Measurements from ENCODE around the gene TARS3.
"Not testable (repeated sequence)": the region's sequence is repeated elsewhere in the genome, so short reads cannot be mapped to it uniquely, and the experiment has no call there.

TARS3 gene

DNA sequence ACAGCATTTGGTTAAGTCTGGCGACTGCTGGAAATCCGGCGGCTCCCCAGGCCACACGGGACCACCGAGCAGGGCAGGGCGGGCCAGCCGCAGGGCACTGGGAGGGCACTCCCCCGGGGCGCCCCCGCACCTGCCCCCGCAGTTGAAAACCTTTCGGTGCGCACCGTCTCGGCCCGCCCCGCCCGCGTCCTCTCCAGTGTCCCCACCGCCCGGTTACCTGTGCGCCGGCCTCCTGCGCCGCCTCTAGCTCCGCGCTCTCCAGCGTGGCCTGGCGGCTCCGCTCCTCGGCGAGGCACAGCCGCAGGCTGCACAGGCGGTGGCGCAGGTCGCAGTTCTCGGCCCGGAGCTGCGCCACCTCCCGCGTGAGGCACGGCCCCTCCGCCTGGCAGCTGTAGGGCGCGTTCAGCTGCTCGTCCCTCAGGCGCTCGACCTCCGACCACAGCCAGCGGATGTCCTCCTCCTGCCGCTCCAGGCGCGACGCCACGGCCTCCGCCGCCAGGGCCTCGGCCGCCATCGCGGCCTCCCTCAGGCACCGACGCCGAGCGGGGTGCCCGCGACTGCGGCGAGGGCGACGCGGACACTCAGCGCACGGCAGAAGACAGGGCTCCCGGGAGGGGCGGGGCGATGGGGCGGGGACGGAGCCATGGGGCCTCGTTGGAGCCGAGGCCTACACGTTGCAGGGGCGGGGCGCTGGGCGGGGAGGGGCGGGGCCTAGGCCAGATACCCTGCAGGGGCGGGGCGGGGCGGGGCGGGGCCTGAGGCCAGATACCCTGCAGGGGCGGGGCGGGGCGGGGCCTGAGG, at the start of gene TARS3:
TSS of gene TARS3 (minus strand) at position 600 of the 801 bp plus-strand sequence. CDS start at position 514, 86 bp downstream.
- peak; percentile 94 for DNase-seq (ENCODE audit: low read depth)

DNA sequence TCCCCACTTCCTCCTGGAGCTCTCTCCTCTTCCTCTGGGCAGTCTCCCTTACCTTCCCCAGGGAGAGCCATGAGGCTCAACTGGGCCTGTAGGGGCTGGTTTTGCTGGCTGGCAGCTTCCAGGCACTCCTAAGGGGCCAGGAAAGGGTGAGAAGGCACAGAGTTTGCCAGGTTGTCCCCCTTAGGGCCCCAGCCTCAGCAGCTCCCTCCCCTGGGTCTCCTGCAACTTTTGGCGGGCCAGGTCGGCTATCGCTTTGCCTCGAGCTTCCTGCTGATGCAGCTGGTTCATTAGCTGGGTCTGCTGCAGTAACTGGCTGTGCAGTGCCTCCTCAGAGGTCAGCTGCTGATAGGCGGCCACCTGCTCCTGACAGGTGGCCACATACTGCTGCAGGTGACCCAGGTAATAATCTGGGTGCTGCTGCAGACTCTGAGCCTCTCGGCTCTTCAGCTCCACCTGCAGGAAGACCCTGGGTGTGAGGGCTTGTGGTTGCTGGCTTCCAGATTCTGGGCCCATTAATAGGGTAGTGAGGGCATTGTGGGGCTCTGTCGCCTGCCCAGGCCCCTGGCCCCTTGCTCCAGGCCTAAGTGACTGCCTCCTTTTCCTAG, 49.3 kb upstream of the TARS3 start:
- DNase-seq (ENCODE audit: low read depth) = no peak

DNA sequence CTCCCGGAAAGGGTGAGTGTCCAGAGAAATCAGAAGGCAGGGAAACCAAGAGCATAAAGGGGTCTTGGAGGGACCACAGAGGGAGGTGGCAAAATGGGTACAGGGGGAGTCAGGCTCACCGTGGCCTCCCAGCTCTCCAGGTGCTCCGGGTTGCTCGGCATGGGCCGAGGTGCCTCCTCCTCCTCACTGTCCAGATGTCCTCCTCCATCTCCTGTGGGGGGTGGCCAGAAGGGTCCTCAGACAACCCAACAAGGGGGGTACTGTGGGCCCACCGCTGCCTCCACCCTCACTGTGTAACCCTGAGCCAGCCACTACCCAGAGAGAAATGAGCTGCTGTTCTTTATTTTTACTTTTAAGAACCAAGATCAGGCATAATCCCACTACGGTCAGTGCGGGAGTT, 48.6 kb upstream of the TARS3 start:
- DNase-seq (ENCODE audit: low read depth) = no peak

GRCh38 chr15:101767083-101767640, 42.9 kb upstream of the TARS3 start:
- DNase-seq (ENCODE audit: low read depth) = not testable (repeated sequence)

DNA sequence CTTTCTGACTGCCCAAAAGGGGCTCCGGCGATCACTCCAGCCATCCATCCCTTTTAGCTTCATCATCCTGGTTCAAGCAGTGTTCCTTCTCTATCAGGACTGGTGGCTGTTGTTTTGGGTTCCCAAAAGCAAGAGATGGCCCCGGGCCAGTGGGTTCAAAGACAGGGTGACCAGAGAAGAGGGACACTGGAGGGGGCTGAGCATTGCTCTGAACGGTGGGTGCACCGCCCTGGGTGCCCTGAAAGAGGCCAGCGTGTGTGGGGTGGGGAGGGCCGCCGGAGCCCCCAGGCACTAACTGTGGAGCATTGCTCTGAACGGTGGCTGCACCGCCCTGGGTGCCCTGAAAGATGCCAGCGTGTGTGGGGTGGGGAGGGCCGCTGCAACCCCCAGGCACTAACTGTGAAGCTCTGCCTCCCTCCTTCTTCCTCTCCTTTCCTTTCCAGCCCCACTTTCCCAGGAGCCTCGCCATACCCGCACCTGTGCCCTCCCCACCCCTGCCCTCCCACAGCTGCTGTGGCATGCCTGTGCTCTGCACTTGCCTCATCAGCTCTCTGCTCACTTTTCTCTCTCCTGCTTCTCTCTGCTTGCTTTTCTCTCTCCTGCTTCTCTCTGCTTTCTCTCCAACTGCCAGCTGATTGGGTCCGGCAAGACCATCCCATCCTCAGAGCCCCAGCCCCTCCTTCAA, 41.6 kb upstream of the TARS3 start:
- DNase-seq (ENCODE audit: low read depth) = no peak

GRCh38 chr15:101765340-101765671, 41.0 kb upstream of the TARS3 start:
- not testable (repeated sequence) for DNase-seq (ENCODE audit: low read depth)

GRCh38 chr15:101764669-101765339, 40.5 kb upstream of the TARS3 start:
- not testable (repeated sequence) for DNase-seq (ENCODE audit: low read depth)

GRCh38 chr15:101746716-101747082, 22.4 kb upstream of the TARS3 start:
- not testable (repeated sequence) for DNase-seq (ENCODE audit: low read depth)

DNA sequence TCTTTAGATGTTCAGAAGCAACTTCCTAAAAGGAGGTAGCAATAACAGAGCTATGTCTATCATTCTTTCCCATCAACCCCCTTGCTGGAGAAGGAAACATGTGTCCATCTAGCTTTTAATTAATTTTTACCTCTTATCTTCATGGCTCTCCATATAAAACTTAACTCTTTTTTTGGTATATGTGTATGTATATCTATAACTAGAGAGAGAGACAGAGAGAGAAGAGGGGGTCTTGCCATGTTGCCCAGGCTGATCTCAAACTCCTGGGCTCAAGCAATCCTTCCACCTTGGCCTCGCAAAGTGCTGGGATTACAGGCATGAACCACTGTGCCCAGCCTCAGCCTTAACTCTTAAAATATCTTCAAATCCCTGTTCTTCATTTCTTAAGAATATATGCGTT, 10.6 kb upstream of the TARS3 start:
- not testable (repeated sequence) for DNase-seq (ENCODE audit: low read depth)

DNA sequence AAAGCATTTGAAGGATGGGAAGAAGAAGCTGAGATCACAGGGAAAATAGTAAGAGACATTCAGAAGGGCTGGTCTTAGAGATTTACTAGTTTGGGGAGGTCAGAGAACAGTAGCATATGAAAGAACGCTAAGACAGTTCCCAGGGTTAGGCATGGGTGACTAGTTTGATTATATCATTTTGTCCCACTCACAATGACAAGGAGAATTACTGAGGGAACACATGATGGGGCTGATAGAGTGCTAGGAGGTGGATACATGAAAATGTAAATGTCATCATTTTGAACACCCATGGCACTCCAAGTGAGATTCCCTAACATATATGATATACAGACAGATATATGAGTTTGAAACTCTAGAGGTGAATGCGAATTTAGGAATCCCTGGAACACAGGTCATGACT, 9.3 kb upstream of the TARS3 start:
- no peak for DNase-seq (ENCODE audit: low read depth)

DNA sequence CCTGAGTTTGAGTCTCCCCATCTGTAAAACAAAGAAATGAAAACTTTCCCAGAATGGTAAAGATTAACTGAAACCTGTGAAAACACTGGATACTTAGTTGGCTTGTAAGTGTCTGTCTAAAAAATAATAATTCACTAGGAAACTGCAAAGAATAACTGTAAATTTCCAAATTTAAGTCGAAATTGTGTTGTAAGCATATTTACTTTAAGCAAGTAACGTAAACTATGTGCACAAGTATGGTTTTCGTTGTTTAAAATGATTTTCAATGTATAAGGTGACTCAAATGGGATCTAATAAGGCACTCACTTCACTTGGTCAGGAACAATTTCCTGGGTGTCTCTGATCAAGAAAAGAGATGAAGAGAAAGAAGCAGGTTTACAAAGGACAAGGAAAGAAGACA, 8.5 kb upstream of the TARS3 start:
- no peak for DNase-seq (ENCODE audit: low read depth)

GRCh38 chr15:101731746-101732145, 7.5 kb upstream of the TARS3 start:
- no peak for DNase-seq (ENCODE audit: low read depth)

DNA sequence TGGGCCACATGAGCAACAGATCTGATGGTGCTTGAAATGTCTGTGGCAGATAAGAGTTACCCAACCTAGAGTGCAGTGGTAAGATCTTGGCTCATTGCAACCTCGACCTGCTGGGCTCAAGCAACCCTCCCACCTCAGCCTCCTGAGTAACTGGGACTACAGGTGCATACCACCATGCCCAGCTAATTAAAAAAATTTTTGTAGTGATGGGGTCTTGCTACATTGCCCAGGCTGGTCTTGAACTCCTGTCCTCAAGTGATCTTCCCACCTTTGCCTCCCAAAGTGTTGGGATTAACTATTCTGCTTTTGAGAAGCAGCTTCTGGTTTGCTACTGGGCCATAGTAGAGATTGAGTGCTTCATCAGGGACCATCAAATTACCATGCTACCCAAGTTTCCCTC, 2.9 kb upstream of the TARS3 start:
- no peak for DNase-seq (ENCODE audit: low read depth)

DNA sequence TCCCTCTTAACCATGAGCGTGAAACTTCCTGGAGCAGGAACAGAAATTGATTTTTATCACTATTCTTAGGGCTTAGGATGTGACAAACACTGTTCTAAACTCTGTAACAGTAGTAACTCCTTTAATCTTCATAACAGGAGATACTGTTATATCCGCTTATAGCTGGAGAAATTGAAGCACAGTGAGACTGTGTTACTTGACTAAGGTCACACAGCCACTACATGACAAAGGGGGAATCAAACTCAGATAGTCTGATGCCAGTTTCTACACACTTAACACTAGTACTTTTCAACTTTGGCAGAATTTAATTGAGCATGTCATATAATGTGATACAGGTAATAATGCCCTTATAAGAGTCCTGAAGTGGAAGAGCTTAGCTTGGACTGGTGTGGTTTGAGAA, 800 bp upstream of the TARS3 start:
- DNase-seq (ENCODE audit: low read depth) = no peak

DNA sequence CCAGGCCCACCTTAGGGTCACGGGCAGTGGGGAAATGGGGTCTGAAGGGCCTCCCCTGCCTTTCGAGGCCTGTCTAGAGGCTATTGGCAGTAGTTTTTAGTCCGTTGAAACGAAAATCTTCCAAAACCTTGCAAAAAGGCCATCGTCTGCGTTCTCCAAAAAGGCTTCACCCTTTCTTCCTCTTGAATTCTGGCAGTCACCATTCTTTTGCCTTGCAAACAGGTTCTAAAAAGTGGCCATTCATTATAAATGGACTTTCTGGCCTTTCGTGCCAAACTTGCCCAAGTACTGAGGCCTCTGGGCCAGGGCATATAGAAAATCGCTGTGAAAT, 367 bp upstream of the TARS3 start:
- no peak for DNase-seq (ENCODE audit: low read depth)

GRCh38 chr15:101723171-101723873, 951 bp downstream of the TARS3 start:
- no peak for DNase-seq (ENCODE audit: low read depth)

GRCh38 chr15:101718896-101719295, 5.4 kb downstream of the TARS3 start:
- DNase-seq (ENCODE audit: low read depth) = no peak

DNA sequence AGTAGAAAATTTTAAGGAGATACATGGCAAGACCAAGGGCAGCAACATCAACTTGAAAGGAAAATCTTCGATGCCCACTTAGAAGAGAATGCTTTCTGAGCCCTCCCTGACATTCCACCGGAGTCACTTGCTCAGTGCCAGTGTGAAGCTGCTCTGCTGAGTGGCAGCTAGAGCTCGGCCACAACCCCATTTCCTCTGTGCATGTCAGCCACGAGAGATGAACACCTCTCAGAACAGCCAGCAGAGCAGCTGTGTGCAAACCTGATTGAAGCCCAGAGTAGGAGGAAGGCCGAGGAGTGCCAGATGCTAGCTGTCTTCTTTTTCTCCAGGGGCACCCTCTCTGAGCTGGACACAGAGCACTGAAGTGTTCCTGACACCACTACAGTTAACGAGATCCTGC, 12.2 kb downstream of the TARS3 start:
- DNase-seq (ENCODE audit: low read depth) = no peak

GRCh38 chr15:101710806-101711205, 13.5 kb downstream of the TARS3 start:
- DNase-seq (ENCODE audit: low read depth) = no peak

DNA sequence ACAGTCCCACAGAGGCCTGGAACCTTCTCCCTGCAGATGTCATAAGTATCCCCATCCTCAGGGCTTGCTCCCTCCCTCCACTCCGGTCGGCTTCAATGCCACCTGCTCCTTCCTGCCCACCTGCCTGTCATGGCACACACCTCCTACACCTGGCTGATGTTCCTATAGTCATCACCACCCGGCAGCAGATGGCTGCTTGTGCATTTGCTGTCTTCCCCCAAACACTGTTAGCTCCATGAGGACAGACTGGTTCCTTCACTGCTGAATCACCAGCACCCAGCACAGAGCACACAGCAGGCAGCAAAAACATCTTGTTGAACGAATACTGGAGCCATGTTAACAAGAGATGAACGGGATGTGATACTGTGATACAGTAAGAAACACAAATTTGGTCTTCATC, 14.8 kb downstream of the TARS3 start:
- no peak for DNase-seq (ENCODE audit: low read depth)

- DNase-seq (ENCODE audit: low read depth) = no peak
These were observed 16.3 kb downstream of the TARS3 start for GRCh38 chr15:101707983-101708382.

DNA sequence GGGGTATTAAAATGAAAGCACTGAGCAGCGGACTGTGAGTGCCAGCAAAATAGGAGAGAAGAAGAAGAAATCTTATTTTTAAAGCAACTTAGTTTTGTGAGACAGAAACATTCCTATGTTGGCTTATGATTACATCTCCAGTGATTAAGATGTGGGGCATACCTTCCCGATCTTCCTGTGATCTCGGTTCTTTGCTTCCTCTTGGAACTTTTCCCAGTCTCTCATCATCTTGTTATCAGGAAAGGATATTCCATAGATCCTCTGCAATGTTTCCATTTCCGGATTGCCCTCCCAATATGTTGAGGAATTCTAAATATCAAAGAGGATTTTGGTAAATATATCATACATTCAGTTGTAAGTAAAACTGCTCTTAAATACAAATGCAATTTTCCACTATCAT, 22.2 kb downstream of the TARS3 start:
- DNase-seq (ENCODE audit: low read depth) = no peak
